ENCODE results near the gene ACTL7B. TPM values are rescaled to one million over a fixed set of nuclear protein-coding genes. Genes with fewer than 3 reads are reported as not detected.

Gene ACTL7B
- total and polyA plus RNA-seq, 2 of the 8 experiments (the other 6 are each of a cell fraction or from before 2014, with no cell fraction given) = not detected

GRCh38 chr9:108859459-108860114 is 3.8 kb upstream of the ACTL7B start (continued):
- TF ChIP-seq CHD7 (IDR thresholded peaks at IDR 0.05; ENCODE audit: insufficient replicate concordance, low read length) (no peak), CBX8 (IDR thresholded peaks at IDR 0.05; ENCODE audit: borderline replicate concordance, low read depth, low read length) (no peak), CTBP2 (IDR thresholded peaks at IDR 0.05; ENCODE audit: borderline replicate concordance, insufficient read depth, insufficient read length, low read length) (no peak), TBP (IDR thresholded peaks at IDR 0.05; ENCODE audit: low read depth, low read length) (no peak), E2F6 (IDR thresholded peaks at IDR 0.05) (no peak), SAP30 (IDR thresholded peaks at IDR 0.05; ENCODE audit: insufficient read depth, insufficient replicate concordance, low read length) (no peak), CBX5 (IDR thresholded peaks at IDR 0.05; ENCODE audit: low read depth, low read length) (no peak), SRF (IDR thresholded peaks at IDR 0.05; ENCODE audit: low read depth, low read length) (no peak), FOSL1 (IDR thresholded peaks at IDR 0.05; ENCODE audit: insufficient read depth, low read depth, low read length) (no peak), CREB1 (IDR thresholded peaks at IDR 0.05) (no peak)
